GM21381 (cell line): ENCODE data around the gene COL18A1.
"Not testable (repeated sequence)": the region's sequence is repeated elsewhere in the genome, so short reads cannot be mapped to it uniquely, and the experiment has no call there.

ENCODE experiments used
- ATAC-seq: cut with Tn5 transposase; IDR thresholded peaks from one replicate; pipeline ENCODE4 v1.9.1; 2021; ENCODE audit warnings: mild to moderate bottlenecking, moderate library complexity; ENCODE audit not compliant: unreplicated experiment

COL18A1 gene

GRCh38 chr21:45502600-45502999 is 97.6 kb downstream of the COL18A1 start:
- ATAC-seq, result no peak

DNA sequence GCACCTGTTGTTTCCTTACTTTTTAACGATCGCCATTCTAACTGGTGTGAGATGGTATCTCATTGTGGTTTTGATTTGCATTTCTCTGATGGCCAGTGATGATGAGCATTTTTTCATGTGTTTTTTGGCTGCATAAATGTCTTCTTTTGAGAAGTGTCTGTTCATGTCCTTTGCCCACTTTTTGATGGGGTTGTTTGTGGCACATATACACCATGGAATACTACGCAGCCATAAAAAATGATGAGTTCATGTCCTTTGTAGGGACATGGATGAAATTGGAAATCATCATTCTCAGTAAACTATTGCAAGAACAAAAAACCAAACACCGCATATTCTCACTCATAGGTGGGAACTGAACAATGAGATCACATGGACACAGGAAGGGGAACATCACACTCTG is 98.3 kb downstream of the COL18A1 start:
- ATAC-seq, result not testable (repeated sequence)

DNA sequence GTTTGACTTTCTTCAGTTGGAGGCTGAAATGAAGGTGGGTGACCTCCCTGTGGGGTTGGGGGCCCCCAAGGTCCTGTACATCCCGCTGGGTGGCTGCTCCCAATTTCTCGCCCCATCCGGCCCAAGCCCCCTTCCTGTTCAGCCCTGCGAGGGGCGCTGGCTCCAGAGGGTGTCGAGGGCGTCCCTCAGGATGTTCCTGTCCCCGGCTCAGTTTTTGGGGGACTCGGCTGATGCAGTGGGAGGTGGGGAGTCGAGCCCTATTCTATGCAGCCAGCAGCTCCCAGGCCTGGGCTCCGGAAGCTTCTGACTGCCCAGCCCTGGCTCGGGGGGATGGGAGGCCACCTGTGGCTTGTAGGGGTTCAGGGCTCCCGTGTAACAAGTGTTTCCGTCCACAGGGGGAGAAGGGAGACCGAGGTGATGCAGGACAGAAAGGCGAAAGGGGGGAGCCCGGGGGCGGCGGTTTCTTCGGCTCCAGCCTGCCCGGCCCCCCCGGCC is 99.1 kb downstream of the COL18A1 start:
- no peak for ATAC-seq

DNA sequence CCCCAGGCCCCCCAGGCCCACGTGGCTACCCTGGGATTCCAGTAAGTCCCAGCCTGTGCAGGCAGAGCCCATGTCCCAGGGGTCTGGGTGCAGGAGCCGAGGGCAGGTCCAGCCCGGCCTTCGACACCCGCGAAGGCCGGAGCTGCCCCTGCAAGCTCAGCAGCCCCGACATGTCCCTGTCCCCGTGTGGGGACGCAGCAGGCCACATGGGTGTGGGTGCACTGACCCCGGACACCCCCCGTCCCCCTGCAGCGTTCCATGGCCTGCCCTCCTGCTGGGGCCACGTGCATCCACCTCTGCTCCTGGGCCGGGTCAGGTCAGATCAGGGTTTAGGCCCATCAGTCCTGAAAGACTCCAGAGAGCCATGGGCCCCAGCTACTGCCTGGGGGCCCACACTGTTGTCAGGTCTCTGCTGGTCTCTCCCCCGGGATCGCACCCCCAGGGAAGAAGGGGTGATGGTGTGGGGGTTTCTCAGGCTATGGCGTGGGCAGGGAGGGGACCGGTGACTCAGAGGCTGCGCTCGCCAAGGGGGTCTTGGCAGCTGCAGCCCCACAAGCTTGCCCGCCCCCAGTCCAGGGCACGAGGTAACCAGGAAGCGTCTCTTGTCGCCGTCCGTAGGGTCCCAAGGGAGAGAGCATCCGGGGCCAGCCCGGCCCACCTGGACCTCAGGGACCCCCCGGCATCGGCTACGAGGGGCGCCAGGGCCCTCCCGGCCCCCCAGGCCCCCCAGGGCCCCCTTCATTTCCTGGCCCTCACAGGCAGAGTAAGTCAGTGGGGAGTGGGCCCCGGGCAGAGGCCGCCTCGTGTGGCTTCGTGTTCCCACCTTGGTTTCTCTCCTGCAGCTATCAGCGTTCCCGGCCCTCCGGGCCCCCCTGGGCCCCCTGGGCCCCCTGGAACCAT is 99.8 kb downstream of the COL18A1 start:
- no peak for ATAC-seq

DNA sequence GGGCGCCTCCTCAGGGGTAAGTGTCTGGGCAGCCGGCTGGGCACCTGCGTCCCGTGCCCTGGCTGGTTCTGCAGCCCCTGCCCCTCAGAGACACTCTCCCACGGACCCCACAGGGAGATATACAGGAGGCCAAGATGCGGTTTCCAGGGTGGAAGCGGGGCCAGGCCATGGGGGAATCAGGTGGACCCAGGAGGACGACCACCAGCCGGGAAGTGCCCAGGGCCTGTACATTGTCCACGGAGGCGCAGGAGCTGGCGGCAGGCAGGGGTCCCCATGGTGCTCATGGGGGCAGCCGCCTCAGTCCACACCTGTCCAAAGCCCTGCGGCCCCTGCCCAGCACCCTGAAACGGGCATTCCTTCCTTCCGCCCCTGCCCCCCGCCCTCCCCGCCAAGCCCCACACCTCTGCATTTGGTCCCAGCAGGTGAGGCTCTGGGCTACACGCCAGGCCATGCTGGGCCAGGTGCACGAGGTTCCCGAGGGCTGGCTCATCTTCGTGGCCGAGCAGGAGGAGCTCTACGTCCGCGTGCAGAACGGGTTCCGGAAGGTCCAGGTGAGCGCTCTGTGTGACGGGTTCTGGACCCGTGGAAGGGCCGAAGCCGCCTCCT is 100.6 kb downstream of the COL18A1 start:
- ATAC-seq, result no peak

DNA sequence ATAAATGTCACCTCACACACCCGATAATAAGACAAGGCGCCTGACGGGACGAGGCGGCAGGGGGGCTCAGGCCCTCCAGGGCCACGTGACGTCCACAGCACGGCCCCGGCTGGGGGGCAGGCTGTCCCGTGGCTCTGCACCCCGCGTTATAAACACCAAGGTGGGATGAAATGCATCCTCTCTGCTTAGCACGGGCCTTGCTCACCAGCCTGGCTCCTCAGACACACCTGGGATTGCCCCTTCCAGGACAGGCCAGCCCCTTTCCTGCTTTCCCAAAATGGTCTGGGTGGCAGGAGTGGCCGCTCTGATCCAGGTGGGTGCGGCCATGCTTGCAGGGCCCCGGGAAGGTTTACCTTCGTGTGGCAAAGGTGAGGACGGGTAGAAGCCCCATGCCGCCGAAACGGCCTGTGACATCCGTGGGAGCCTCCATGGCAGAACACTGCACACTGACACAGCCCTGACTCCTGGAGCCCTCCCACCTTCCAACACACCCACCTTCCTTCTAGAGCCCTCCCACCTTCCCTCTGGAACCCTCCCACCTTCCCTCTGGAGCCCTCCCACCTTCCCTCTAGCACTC is 101.4 kb downstream of the COL18A1 start:
- no peak for ATAC-seq

GRCh38 chr21:45506836-45507522 is 102.0 kb downstream of the COL18A1 start:
- no peak for ATAC-seq

DNA sequence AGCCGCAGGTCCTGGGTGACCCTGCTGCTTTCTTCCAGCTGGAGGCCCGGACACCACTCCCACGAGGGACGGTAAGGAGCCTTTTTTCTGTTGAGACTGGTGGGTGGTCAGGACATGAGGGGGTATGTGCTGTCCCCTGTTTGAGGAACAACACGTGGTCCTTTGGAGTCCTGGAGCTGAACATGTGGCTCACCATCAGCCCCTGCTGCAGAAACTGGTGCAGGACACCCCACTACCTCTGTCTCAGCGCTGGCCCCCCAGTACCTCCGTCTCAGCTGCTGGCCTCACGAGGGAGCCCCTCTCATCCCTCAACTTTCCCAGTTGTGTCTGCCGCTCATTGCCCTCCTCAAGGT is 102.5 kb downstream of the COL18A1 start:
- no peak for ATAC-seq

DNA sequence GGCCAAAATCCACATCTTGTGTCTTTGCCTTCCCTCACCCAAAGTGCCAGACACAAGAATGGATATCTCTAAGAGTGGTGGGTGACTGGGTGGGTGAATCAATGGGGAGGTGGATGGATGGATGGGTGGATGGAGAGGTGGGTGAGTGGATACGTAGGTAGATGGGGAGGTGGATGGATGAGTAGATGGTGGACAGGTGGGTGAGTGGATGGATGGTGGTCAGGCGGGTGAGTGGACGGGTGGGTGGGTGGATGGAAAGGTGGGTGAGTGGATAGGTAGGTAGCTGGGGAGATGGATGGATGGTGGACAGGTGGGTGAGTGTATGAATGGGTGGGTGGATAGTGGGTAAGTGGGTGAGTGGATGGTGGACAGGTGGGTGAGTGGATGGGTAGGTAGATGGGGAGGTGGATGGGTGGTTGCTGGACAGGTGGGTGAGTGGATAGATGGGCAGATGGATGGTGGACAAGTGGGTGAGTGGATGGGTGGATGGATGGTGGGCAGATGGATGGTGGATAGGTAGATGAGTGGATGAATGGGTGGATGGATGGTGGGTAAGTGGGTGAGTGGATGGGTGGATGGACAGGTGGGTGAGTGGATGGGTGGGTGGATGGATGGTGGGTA is 103.0 kb downstream of the COL18A1 start:
- ATAC-seq, result no peak

GRCh38 chr21:45508607-45509565 is 103.9 kb downstream of the COL18A1 start:
- no peak for ATAC-seq

DNA sequence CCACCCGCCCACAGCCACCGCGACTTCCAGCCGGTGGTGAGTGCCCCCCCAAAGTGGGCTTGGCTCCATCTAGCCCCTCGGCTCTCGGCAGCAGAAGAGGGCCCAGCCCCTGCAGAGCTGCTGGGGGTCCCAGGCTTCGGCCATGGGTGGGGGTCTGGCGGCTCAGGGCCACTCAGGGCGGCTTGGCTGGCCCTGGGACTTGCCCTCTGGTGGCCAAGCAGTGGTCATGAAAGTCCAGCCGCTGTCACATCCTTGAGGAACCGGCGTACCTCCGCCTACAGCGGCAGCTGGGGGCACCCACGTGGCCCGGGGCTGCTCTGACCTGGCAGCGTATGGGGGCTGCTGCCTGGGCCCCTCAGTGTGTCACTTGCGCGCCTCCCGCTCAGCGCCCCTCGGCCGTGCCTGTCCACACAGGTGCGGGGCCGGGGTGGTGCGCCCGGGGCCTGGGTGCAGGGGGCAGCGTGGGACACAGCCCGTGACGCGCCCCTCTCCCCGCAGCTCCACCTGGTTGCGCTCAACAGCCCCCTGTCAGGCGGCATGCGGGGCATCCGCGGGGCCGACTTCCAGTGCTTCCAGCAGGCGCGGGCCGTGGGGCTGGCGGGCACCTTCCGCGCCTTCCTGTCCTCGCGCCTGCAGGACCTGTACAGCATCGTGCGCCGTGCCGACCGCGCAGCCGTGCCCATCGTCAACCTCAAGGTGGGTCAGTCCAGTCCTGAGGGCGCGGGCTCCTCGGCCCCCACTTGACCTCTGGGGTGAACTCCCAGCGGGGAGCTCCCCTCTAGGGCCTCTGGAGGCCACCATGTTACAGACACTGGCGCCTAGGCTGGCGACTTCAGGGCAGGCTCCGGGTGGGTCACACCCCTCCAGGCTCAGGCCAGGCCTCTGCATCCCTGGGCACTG is 104.9 kb downstream of the COL18A1 start:
- no peak for ATAC-seq

GRCh38 chr21:45510466-45510955 is 105.5 kb downstream of the COL18A1 start:
- no peak for ATAC-seq

DNA sequence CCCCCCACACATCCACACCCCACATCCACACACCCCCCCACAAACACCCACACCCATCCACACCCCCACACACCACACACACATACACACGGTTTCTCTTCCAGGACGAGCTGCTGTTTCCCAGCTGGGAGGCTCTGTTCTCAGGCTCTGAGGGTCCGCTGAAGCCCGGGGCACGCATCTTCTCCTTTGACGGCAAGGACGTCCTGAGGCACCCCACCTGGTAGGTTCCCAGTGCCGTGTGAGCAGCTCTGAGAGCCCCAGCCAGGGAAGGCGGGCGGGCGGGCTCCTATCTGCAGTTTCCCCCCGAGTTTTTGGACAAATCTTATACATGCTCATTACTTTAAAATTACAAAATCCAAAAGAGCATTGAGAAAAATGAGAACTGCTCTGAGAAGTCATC is 106.0 kb downstream of the COL18A1 start:
- ATAC-seq, result no peak

GRCh38 chr21:45511661-45512431 is 106.9 kb downstream of the COL18A1 start:
- ATAC-seq, result no peak

- ATAC-seq, result no peak
These were observed 107.6 kb downstream of the COL18A1 start for GRCh38 chr21:45512626-45513002.

DNA sequence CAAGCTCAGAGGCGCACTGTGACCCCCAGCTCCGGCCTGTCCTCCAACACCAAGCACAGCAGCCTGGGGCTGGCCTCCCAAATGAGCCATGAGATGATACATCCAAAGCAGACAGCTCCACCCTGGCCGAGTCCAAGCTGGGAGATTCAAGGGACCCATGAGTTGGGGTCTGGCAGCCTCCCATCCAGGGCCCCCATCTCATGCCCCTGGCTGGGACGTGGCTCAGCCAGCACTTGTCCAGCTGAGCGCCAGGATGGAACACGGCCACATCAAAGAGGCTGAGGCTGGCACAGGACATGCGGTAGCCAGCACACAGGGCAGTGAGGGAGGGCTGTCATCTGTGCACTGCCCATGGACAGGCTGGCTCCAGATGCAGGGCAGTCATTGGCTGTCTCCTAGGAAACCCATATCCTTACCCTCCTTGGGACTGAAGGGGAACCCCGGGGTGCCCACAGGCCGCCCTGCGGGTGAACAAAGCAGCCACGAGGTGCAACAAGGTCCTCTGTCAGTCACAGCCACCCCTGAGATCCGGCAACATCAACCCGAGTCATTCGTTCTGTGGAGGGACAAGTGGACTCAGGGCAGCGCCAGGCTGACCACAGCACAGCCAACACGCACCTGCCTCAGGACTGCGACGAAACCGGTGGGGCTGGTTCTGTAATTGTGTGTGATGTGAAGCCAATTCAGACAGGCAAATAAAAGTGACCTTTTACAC is 108.2 kb downstream of the COL18A1 start:
- no peak for ATAC-seq

DNA sequence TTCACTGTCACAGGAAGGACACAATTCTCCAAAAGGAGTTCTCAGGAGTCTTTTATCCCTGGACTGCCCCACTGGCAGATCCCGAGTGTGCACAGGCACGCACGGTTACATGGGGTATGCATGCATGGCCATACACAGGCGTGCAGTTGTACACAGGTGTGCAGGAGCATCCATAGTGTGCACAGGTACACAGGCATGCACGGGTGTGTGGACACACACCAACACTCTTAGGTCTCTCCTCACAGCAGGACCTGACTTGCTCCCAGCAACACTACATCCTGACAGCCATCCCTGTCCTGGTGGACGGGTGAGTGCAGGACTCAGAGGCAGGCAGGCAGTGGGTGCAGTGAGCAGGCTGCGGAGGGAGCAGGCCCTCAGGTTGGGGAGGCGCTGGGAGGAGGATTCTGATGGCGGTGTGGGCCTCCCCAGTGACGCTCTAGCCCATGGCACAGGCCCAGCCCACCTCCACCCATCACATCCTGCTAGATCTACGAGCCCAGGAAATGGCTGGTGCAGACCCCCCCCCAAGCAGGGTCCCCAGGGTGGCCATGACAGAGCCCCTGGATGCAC is 108.9 kb downstream of the COL18A1 start:
- no peak for ATAC-seq
